Endothelial cell (in vitro differentiated cells): ENCODE measurements around the gene ARPP21. TPM values are rescaled to one million over a fixed set of nuclear protein-coding genes. Genes with fewer than 3 reads are reported as not detected.

ENCODE experiments used
- DNase-seq: peaks from one replicate; pipeline ENCODE4 v3.0.0; 2021; ENCODE audit warnings: low spot score
- H3K27ac Mint-ChIP-seq: one replicate; pipeline ENCODE4 v1.8.0; 2021; ENCODE audit warnings: mixed read lengths, inconsistent platforms; ENCODE audit not compliant: unreplicated experiment
- H3K27me3 Mint-ChIP-seq: one replicate; pipeline ENCODE4 v1.8.0; 2021; ENCODE audit warnings: mild to moderate bottlenecking, moderate library complexity, mixed read lengths, inconsistent platforms; ENCODE audit not compliant: unreplicated experiment
- H3K36me3 Mint-ChIP-seq: one replicate; pipeline ENCODE4 v1.8.0; 2021; ENCODE audit warnings: mild to moderate bottlenecking, low read depth, mixed read lengths, inconsistent platforms; ENCODE audit not compliant: unreplicated experiment
- H3K4me1 Mint-ChIP-seq: one replicate; pipeline ENCODE4 v1.8.0; 2021; ENCODE audit warnings: mild to moderate bottlenecking, mixed read lengths, inconsistent platforms; ENCODE audit not compliant: unreplicated experiment
- H3K4me3 Mint-ChIP-seq: one replicate; pipeline ENCODE4 v1.8.0; 2021; ENCODE audit warnings: mild to moderate bottlenecking, mixed read lengths, inconsistent platforms; ENCODE audit not compliant: unreplicated experiment
- H3K9me3 Mint-ChIP-seq: one replicate; pipeline ENCODE4 v1.8.0; 2021; ENCODE audit warnings: mixed read lengths, inconsistent platforms; ENCODE audit not compliant: unreplicated experiment
- CTCF ChIP-seq: fragments of 200-600 bp; sonication (generic); IDR thresholded peaks from one replicate; pipeline ENCODE4 v1.5.0; 2021; ENCODE audit warnings: antibody characterized with exemption; ENCODE audit not compliant: unreplicated experiment
- microRNA-seq: library from miRNA; unstranded; fragments of <30 nt; microRNA quantifications from one replicate; pipeline ENCODE4, GENCODE V29; 2020; ENCODE audit not compliant: unreplicated experiment
- total RNA-seq: library from RNA; stranded (reverse); fragmentation: NEBNext Ultra II Directional; extraction: Animal tissue kit (Norgen Biotek cat#: 25700); gene quantifications from one replicate; pipeline ENCODE4 v1.2.1, GENCODE V29; 2021; ENCODE audit not compliant: unreplicated experiment

ARPP21 gene
- total RNA-seq, 1 donor from 2014 or later, result not detected

- Mint-ChIP-seq H3K4me3 (no peak overlapping the region), H3K27ac (no peak overlapping the region), H3K4me1 (no peaks in the 10 kb centered on the region), H3K36me3 (no peaks in the 10 kb centered on the region), H3K27me3 (no peaks in the 10 kb centered on the region), H3K9me3 (no peaks in the 10 kb centered on the region)
- no peak for TF ChIP-seq CTCF
- DNase-seq, result no peak
Observed at GRCh38 chr3:35832140-35832571, 192.8 kb downstream of the ARPP21 start.

Small RNA genes lying within 50 kb of the gene (microRNA-seq; reads per million reads assigned to microRNA genes)
- gene MIR128-2, result 24.2 reads per million, percentile 69 among the genes with 10 or more reads in this experiment
